Lower leg skin (tissue), 3 donors: ENCODE results near the gene TBC1D3B.
"Not testable (repeated sequence)": the region's sequence is repeated elsewhere in the genome, so short reads cannot be mapped to it uniquely, and the experiment has no call there.

ENCODE experiments used
- CTCF ChIP-seq, 3 donors: fragments of 450-650 bp; IDR thresholded peaks; one replicate each; pipeline ENCODE4 v1.5.1; 2016; ENCODE audit warnings: antibody characterized with exemption in 3 of 3, mild to moderate bottlenecking in 3 of 3, moderate library complexity in 2 of 3
- POLR2A ChIP-seq, 2 donors: fragments of 450-650 bp; IDR thresholded peaks; one replicate each; pipeline ENCODE4 v1.6.1; 2016 to 2017; ENCODE audit warnings: antibody characterized with exemption in 2 of 2, mild to moderate bottlenecking in 1 of 2, moderate library complexity in 1 of 2

- not testable (repeated sequence) for TF ChIP-seq CTCF, POLR2A (IDR thresholded peaks at IDR 0.05)
Observed at GRCh38 chr17:36189993-36190392, 13.6 kb upstream of the TBC1D3B start.
